HepG2 (cell line): ENCODE measurements around the gene BCL2A1. TPM values are rescaled to one million over a fixed set of nuclear protein-coding genes. Genes with fewer than 3 reads are reported as not detected.

Experiments used
- HMG20A ChIP-seq: IDR thresholded peaks from 2 replicates; pipeline ENCODE4 v1.6.1; 2016; ENCODE audit warnings: borderline replicate concordance
- HNF4G ChIP-seq, 2 experiments: sonication (generic) in 1 of 2; formaldehyde crosslinking in 1 of 2; IDR thresholded peaks; 2 replicates each; pipeline versions ENCODE4 v1.4.0 to v1.6.1; 2011 to 2020; ENCODE audit warnings: borderline replicate concordance in 2 of 2, low read depth in 2 of 2, mild to moderate bottlenecking in 2 of 2, low read length in 1 of 2, missing genetic modification reagents in 1 of 2, moderate library complexity in 1 of 2
- NKX3-1 ChIP-seq: sonication (generic); formaldehyde crosslinking; IDR thresholded peaks from 2 replicates; pipeline ENCODE4 v1.5.0; 2020; ENCODE audit warnings: missing genetic modification reagents
- ZMYM3 ChIP-seq: sonication (generic); formaldehyde crosslinking; IDR thresholded peaks from 2 replicates; pipeline ENCODE4 v1.5.1; 2020; ENCODE audit warnings: mild to moderate bottlenecking, missing genetic modification reagents
- ZMYM4 ChIP-seq: sonication (generic); formaldehyde crosslinking; IDR thresholded peaks from 2 replicates; pipeline ENCODE4 v1.8.1; 2023; ENCODE audit warnings: mild to moderate bottlenecking, missing genetic modification reagents
- ZNF496 ChIP-seq: sonication (generic); formaldehyde crosslinking; IDR thresholded peaks from 2 replicates; pipeline ENCODE4 v1.8.1; 2023; ENCODE audit warnings: mild to moderate bottlenecking, moderate library complexity, missing genetic modification reagents; ENCODE audit not compliant: insufficient replicate concordance
- ZNF816 ChIP-seq: sonication (generic); formaldehyde crosslinking; IDR thresholded peaks from 2 replicates; pipeline ENCODE4 v1.8.0; 2022; ENCODE audit warnings: missing genetic modification reagents, mild to moderate bottlenecking, borderline replicate concordance
- polyA plus RNA-seq, 8 experiments: library from polyadenylated mRNA; depleted of rRNA in 3 of 8; stranded (reverse) in 7 of 8; unstranded in 1 of 8; fragments of >200 nt; fragmentation: Illumina TruSeq in 4 of 8; extraction: Trizol in 4 of 8; gene quantifications; 2 replicates each; pipeline versions ENCODE4 v1.2.1 to v1.2.3, GENCODE V29; 2011 to 2016; ENCODE audit warnings: low read depth in 4 of 8, missing spikeins in 1 of 8, mixed read lengths in 1 of 8; ENCODE audit not compliant: insufficient read depth in 1 of 8
- total RNA-seq, 5 experiments: library from RNA; depleted of rRNA; stranded (reverse); fragments of >200 nt; fragmentation: Illumina TruSeq; extraction: Trizol; gene quantifications; 2 replicates each; pipeline ENCODE4 v1.2.3, GENCODE V29; 2016; ENCODE audit warnings: low read depth in 1 of 5
- TF ChIP-seq, protein P1 (sequence below): sonication (generic); formaldehyde crosslinking; conservative IDR thresholded peaks from 2 replicates; pipeline ENCODE4 v1.4.0; 2020; ENCODE audit warnings: mild to moderate bottlenecking, missing genetic modification reagents, moderate library complexity
- TF ChIP-seq, protein P2 (sequence below): sonication (generic); formaldehyde crosslinking; IDR thresholded peaks from 2 replicates; pipeline ENCODE4 v1.9.0; 2021; ENCODE audit warnings: missing genetic modification reagents, borderline replicate concordance
- TF ChIP-seq, protein P3 (sequence below): sonication (generic); formaldehyde crosslinking; IDR thresholded peaks from 2 replicates; pipeline ENCODE4 v1.4.0; 2020; ENCODE audit warnings: missing genetic modification reagents

Gene BCL2A1
- total and polyA plus RNA-seq, 2 of the 13 experiments (the other 11 are each of a cell fraction or from before 2014, with no cell fraction given) = 0.08 to 0.31 TPM

DNA sequence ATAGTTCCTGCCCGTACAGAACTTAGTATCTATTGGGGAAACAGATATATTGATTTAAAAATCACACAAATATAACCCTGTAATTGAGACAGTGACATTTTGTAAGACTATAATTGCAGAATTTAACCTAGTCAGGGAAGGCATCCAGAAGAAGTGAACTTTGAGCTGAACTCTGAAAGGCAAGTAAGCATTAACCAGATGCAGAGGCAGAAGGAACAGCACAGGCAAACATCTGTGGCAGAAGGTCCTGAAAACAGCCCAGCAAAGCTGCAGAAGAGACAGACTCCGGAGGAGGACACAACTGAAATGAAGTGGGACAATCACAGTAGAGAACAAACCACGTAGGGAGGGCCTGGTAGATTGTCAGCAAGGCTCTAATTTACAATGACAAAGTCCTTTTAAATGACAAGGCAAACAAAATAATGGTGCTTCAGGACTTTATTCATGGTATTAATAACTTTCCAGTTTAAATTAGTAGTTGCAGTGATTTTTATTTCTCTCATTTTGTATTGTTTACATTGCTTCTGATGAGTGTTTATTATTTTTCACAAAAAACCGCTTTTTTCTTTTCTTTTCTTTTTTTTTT, 14.5 kb downstream of the BCL2A1 start (continued):
- TF ChIP-seq, protein P1, sequence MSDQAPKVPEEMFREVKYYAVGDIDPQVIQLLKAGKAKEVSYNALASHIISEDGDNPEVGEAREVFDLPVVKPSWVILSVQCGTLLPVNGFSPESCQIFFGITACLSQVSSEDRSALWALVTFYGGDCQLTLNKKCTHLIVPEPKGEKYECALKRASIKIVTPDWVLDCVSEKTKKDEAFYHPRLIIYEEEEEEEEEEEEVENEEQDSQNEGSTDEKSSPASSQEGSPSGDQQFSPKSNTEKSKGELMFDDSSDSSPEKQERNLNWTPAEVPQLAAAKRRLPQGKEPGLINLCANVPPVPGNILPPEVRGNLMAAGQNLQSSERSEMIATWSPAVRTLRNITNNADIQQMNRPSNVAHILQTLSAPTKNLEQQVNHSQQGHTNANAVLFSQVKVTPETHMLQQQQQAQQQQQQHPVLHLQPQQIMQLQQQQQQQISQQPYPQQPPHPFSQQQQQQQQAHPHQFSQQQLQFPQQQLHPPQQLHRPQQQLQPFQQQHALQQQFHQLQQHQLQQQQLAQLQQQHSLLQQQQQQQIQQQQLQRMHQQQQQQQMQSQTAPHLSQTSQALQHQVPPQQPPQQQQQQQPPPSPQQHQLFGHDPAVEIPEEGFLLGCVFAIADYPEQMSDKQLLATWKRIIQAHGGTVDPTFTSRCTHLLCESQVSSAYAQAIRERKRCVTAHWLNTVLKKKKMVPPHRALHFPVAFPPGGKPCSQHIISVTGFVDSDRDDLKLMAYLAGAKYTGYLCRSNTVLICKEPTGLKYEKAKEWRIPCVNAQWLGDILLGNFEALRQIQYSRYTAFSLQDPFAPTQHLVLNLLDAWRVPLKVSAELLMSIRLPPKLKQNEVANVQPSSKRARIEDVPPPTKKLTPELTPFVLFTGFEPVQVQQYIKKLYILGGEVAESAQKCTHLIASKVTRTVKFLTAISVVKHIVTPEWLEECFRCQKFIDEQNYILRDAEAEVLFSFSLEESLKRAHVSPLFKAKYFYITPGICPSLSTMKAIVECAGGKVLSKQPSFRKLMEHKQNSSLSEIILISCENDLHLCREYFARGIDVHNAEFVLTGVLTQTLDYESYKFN (CRISPR knock-in tag) = peak; percentile 50; the same call in 1 of the 2 replicates
- TF ChIP-seq ZNF816 (CRISPR knock-in tag) (no peak), ZMYM3 (CRISPR knock-in tag) (peak; percentile 57; the same call in 1 of the 2 replicates), HNF4G (IDR thresholded peaks at IDR 0.05; ENCODE audit: borderline replicate concordance, low read depth, low read length) (0 out of 2 replicates have a peak, but pooled peaks have one; percentile 31), HNF4G (CRISPR knock-in tag; IDR thresholded peaks at IDR 0.05; ENCODE audit: borderline replicate concordance, low read depth) (no peak), ZMYM4 (CRISPR knock-in tag) (peak; percentile 38; the same call in 1 of the 2 replicates), HMG20A (0 out of 2 replicates have a peak, but pooled peaks have one; percentile 12), NKX3-1 (no peak), ZNF496 (CRISPR knock-in tag) (no peak)
- TF ChIP-seq, protein P2, sequence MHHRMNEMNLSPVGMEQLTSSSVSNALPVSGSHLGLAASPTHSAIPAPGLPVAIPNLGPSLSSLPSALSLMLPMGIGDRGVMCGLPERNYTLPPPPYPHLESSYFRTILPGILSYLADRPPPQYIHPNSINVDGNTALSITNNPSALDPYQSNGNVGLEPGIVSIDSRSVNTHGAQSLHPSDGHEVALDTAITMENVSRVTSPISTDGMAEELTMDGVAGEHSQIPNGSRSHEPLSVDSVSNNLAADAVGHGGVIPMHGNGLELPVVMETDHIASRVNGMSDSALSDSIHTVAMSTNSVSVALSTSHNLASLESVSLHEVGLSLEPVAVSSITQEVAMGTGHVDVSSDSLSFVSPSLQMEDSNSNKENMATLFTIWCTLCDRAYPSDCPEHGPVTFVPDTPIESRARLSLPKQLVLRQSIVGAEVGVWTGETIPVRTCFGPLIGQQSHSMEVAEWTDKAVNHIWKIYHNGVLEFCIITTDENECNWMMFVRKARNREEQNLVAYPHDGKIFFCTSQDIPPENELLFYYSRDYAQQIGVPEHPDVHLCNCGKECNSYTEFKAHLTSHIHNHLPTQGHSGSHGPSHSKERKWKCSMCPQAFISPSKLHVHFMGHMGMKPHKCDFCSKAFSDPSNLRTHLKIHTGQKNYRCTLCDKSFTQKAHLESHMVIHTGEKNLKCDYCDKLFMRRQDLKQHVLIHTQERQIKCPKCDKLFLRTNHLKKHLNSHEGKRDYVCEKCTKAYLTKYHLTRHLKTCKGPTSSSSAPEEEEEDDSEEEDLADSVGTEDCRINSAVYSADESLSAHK = no peak
- TF ChIP-seq, protein P3, sequence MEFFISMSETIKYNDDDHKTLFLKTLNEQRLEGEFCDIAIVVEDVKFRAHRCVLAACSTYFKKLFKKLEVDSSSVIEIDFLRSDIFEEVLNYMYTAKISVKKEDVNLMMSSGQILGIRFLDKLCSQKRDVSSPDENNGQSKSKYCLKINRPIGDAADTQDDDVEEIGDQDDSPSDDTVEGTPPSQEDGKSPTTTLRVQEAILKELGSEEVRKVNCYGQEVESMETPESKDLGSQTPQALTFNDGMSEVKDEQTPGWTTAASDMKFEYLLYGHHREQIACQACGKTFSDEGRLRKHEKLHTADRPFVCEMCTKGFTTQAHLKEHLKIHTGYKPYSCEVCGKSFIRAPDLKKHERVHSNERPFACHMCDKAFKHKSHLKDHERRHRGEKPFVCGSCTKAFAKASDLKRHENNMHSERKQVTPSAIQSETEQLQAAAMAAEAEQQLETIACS (CRISPR knock-in tag) = no peak
